Endothelial cell (in vitro differentiated cells): Measurements from ENCODE around the gene SYNE2. TPM values are rescaled to one million over a fixed set of nuclear protein-coding genes. Genes with fewer than 3 reads are reported as not detected.
A peak's percentile ranks its signal among the peaks of the same experiment; 100 is the strongest.

Experiments used
- DNase-seq: peaks from one replicate; pipeline ENCODE4 v3.0.0; 2021; ENCODE audit warnings: low spot score
- H3K27ac Mint-ChIP-seq: one replicate; pipeline ENCODE4 v1.8.0; 2021; ENCODE audit warnings: mixed read lengths, inconsistent platforms; ENCODE audit not compliant: unreplicated experiment
- H3K27me3 Mint-ChIP-seq: one replicate; pipeline ENCODE4 v1.8.0; 2021; ENCODE audit warnings: mild to moderate bottlenecking, moderate library complexity, mixed read lengths, inconsistent platforms; ENCODE audit not compliant: unreplicated experiment
- H3K36me3 Mint-ChIP-seq: one replicate; pipeline ENCODE4 v1.8.0; 2021; ENCODE audit warnings: mild to moderate bottlenecking, low read depth, mixed read lengths, inconsistent platforms; ENCODE audit not compliant: unreplicated experiment
- H3K4me1 Mint-ChIP-seq: one replicate; pipeline ENCODE4 v1.8.0; 2021; ENCODE audit warnings: mild to moderate bottlenecking, mixed read lengths, inconsistent platforms; ENCODE audit not compliant: unreplicated experiment
- H3K4me3 Mint-ChIP-seq: one replicate; pipeline ENCODE4 v1.8.0; 2021; ENCODE audit warnings: mild to moderate bottlenecking, mixed read lengths, inconsistent platforms; ENCODE audit not compliant: unreplicated experiment
- H3K9me3 Mint-ChIP-seq: one replicate; pipeline ENCODE4 v1.8.0; 2021; ENCODE audit warnings: mixed read lengths, inconsistent platforms; ENCODE audit not compliant: unreplicated experiment
- CTCF ChIP-seq: fragments of 200-600 bp; sonication (generic); IDR thresholded peaks from one replicate; pipeline ENCODE4 v1.5.0; 2021; ENCODE audit warnings: antibody characterized with exemption; ENCODE audit not compliant: unreplicated experiment
- total RNA-seq: library from RNA; stranded (reverse); fragmentation: NEBNext Ultra II Directional; extraction: Animal tissue kit (Norgen Biotek cat#: 25700); gene quantifications from one replicate; pipeline ENCODE4 v1.2.1, GENCODE V29; 2021; ENCODE audit not compliant: unreplicated experiment

Gene SYNE2
- total RNA-seq, 1 donor from 2014 or later, result 35.9 TPM

GRCh38 chr14:64215274-64215673 lies 362.5 kb downstream of the SYNE2 start:
- no peak for DNase-seq
- no peaks in the 10 kb centered on the region for H3K27me3 Mint-ChIP-seq
- no peak overlapping the region for H3K27ac Mint-ChIP-seq
- H3K36me3 Mint-ChIP-seq, result peaks cover 14% of the 10 kb centered on the region
- H3K4me1 Mint-ChIP-seq, result no peaks in the 10 kb centered on the region
- TF ChIP-seq CTCF, result no peak
- no peak overlapping the region for H3K4me3 Mint-ChIP-seq
- H3K9me3 Mint-ChIP-seq, result no peaks in the 10 kb centered on the region

GRCh38 chr14:64215978-64216377 lies 363.2 kb downstream of the SYNE2 start:
- peaks cover 13% of the 10 kb centered on the region for H3K36me3 Mint-ChIP-seq
- TF ChIP-seq CTCF, result no peak
- DNase-seq, result no peak
- H3K9me3 Mint-ChIP-seq, result no peaks in the 10 kb centered on the region
- H3K27ac Mint-ChIP-seq, result no peak overlapping the region
- no peaks in the 10 kb centered on the region for H3K4me1 Mint-ChIP-seq
- no peak overlapping the region for H3K4me3 Mint-ChIP-seq
- H3K27me3 Mint-ChIP-seq, result no peaks in the 10 kb centered on the region

- no peak for TF ChIP-seq CTCF
- Mint-ChIP-seq H3K4me3 (peak overlapping the region; percentile 38), H3K36me3 (peaks cover 13% of the 10 kb centered on the region), H3K27ac (no peak overlapping the region), H3K9me3 (no peaks in the 10 kb centered on the region), H3K27me3 (no peaks in the 10 kb centered on the region), H3K4me1 (no peaks in the 10 kb centered on the region)
- DNase-seq, result no peak
Measured at GRCh38 chr14:64217308-64217707, 364.5 kb downstream of the SYNE2 start.

GRCh38 chr14:64217834-64218233 lies 365.0 kb downstream of the SYNE2 start:
- no peak for DNase-seq
- no peak overlapping the region for H3K4me3 Mint-ChIP-seq
- H3K27me3 Mint-ChIP-seq, result no peaks in the 10 kb centered on the region
- H3K27ac Mint-ChIP-seq, result no peak overlapping the region
- H3K4me1 Mint-ChIP-seq, result no peaks in the 10 kb centered on the region
- H3K36me3 Mint-ChIP-seq, result peaks cover 13% of the 10 kb centered on the region
- H3K9me3 Mint-ChIP-seq, result no peaks in the 10 kb centered on the region
- TF ChIP-seq CTCF, result no peak

GRCh38 chr14:64218344-64219240 lies 365.8 kb downstream of the SYNE2 start:
- Mint-ChIP-seq H3K9me3 (no peaks in the 10 kb centered on the region), H3K27me3 (no peaks in the 10 kb centered on the region), H3K4me3 (no peak overlapping the region), H3K4me1 (no peaks in the 10 kb centered on the region), H3K27ac (no peak overlapping the region), H3K36me3 (peaks cover 13% of the 10 kb centered on the region)
- DNase-seq, result no peak
- no peak for TF ChIP-seq CTCF
